GM18951 (cell line): ENCODE measurements around the gene RBM43.

Experiments
- POLR2A ChIP-seq: IDR thresholded peaks from 4 replicates; pipeline ENCODE4 v1.6.1; 2011; ENCODE audit warnings: mild to moderate bottlenecking; ENCODE audit not compliant: insufficient read length, insufficient read depth; ENCODE audit errors: extremely low read depth
- in situ Hi-C: fragments of 300-500 bp; cut with MboI; formaldehyde crosslinking; loops from one replicate; pipeline ENCODE4 v1.12.0; 2022; ENCODE audit warnings: low sequenced_read_pairs, mixed read lengths, inconsistent platforms; ENCODE audit not compliant: unreplicated experiment

The RBM43 gene

GRCh38 chr2:151282401-151282800 lies 20.7 kb upstream of the RBM43 start:
- in situ Hi-C loops = no loop called here
- no peak for TF ChIP-seq POLR2A

GRCh38 chr2:151280271-151280670 lies 18.6 kb upstream of the RBM43 start:
- in situ Hi-C loops = no loop called here
- TF ChIP-seq POLR2A = no peak

DNA sequence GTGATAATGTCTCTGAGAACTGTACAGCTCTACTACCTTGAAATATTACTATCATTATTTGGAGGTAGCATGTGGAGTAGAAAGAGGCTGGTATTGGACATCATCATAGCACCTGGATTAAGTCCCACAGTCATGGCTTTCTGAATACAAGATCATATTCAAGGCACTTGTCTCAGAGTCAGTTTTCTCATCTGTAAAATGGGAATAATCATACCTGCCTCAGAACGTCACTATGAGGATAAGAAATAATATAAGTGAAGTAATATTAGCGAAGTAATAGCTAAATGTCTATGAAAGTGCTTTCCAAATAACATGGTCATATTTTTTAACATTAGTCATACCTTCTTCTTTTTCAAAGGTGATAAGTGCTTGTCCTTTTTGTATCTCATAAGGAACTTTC lies 16.8 kb upstream of the RBM43 start:
- in situ Hi-C loops = no loop called here

GRCh38 chr2:151277067-151277466 lies 15.4 kb upstream of the RBM43 start:
- in situ Hi-C loops = no loop called here
- TF ChIP-seq POLR2A = no peak

More for the DNA sequence above, 16.8 kb upstream of the RBM43 start:
- no peak for TF ChIP-seq POLR2A

DNA sequence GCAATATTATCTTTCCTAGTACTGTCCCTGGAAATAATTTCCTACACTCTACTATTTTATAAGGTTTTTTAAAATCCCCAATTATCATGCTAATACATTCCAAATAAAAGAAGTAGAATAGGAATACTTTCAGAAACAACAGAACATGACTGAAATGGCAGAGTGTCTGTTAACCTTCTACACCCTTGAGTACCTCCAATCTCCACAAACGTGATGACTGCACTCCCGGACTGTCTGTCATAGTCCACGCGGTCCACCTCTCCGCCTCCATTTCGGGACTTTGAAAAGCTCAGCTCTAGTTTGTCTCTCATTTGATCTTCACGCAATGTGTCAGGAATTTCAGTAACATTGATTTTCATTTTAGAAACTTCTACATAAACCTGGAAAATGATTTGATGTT lies 13.6 kb upstream of the RBM43 start:
- in situ Hi-C loops = no loop called here
- no peak for TF ChIP-seq POLR2A

GRCh38 chr2:151271824-151272223 lies 10.2 kb upstream of the RBM43 start:
- TF ChIP-seq POLR2A = no peak
- in situ Hi-C loops = no loop called here

DNA sequence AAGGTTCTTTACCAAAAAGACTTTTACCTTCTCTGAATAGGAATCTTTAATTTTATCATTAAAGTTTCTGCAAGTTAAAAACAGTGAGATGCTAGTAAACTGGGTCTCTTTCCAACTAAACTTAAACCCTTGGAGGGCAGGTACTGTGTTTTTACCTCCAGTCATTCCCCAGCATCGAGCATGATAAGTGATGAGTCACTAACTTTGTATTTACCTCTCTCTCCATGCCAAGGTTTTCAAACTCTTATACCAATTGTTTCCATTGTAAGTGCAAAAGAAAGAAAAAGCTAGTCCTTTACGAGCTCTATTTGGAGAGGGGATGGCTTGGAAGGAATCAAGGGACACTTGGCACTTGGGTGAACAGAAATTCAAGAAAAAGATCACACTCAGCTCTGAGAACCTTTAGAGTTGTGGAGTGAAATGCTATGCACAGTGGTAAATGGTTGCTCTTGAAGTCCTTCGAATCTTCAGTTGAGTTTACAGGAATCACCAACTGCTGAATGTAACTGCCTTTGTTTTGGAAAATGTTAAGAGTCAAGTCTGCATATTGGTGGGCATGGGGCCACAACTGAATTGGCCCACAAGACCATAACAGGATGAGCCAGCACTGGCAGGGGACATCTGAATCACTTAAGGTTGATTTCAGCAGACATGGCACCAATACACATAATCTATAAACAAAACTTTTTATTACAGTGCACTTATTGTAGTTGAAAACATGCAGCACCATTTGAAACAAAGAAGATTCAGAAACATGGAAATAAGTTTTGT lies 8.3 kb upstream of the RBM43 start:
- in situ Hi-C loops = loop anchor here (10.0 kb wide), 1 partner anchor 145 kb away; no protein-coding TSS in a partner anchor
- no peak for TF ChIP-seq POLR2A

DNA sequence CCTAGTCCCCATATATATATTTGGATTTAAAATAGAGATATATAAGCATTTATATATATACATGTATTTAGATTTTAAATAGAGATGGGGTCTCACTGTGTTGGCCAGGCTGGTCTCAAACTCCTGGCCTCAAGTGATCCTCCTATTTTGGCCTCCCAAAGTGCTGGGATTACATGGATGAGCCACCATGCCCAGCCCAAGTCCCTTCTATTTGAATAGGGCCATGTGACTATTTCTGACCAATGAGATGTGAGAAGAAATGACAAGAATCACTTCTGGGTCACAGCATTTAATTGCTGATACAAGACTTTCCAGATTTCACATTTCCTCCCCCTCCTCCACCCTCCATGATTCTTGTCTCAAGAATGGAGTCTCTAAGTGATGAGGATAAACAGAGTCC lies 6.4 kb upstream of the RBM43 start:
- TF ChIP-seq POLR2A = no peak
- in situ Hi-C loops = loop anchor here (10.0 kb wide), 1 partner anchor 147 kb away; no protein-coding TSS in a partner anchor

GRCh38 chr2:151267537-151267936 lies 5.9 kb upstream of the RBM43 start:
- in situ Hi-C loops = loop anchor here (10.0 kb wide), 1 partner anchor 147 kb away; no protein-coding TSS in a partner anchor
- no peak for TF ChIP-seq POLR2A

- in situ Hi-C loops = loop anchor here (10.0 kb wide), 1 partner anchor 149 kb away; no protein-coding TSS in a partner anchor
- TF ChIP-seq POLR2A = no peak
Observed at GRCh38 chr2:151265991-151266390, 4.3 kb upstream of the RBM43 start.

- in situ Hi-C loops = loop anchor here (10.0 kb wide), 1 partner anchor 151 kb away; no protein-coding TSS in a partner anchor
- TF ChIP-seq POLR2A = no peak
Observed at GRCh38 chr2:151264157-151264825, 2.6 kb upstream of the RBM43 start.

DNA sequence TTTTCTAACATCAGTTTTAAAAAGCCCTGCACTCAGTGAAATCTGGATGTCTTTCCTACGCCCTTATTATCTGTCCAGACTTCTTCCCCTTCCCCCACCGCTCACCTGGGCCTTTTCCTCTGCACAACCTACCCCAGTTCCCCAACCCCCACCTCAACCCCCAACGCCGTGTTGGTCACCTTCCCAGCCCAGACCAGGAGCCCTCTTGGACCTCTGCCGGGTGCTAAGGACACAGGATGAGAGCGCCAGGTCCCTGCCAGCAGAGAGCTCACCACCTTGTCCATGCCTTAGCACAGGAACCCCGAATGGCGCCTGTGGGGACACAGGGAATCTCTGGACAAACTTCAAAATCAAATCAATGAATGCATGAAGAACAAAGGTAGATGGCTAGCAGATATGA lies 966 bp upstream of the RBM43 start:
- no peak for TF ChIP-seq POLR2A
- in situ Hi-C loops = loop anchor here (10.0 kb wide), 1 partner anchor 152 kb away; no protein-coding TSS in a partner anchor

DNA sequence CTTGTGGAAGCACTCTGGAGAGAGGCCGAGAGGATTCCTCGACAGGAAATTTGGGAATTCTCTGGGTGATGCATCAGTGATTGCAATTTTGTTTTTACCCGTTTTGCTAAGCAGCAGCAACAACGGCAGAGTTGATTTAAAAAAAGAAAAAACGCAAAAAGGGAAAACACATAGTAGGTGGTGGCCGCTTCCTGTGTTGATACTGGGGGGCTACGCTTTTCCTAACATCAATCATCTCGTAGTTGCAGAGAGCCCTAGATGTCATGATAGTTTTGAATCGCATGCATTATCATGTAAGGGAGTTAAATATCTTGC lies 271 bp upstream of the RBM43 start:
- TF ChIP-seq POLR2A = no peak
- in situ Hi-C loops = loop anchor here (10.0 kb wide), 1 partner anchor 153 kb away; no protein-coding TSS in a partner anchor
